Testis (tissue), 2 donors: Measurements from ENCODE around the gene RGS3.

Experiments
- POLR2A ChIP-seq: fragments of 450-650 bp; IDR thresholded peaks from one replicate; pipeline ENCODE4 v1.6.1; 2017; ENCODE audit warnings: antibody characterized with exemption, mild to moderate bottlenecking, moderate library complexity
- TF ChIP-seq, protein P1 (sequence below), 3 experiments: fragments of 450-650 bp in 2 of 3; fragments of 200-600 bp in 1 of 3; sonication (generic) in 1 of 3; IDR thresholded peaks; one replicate each; pipeline ENCODE4 v1.5.1; 2016 to 2019; ENCODE audit warnings: antibody characterized with exemption in 3 of 3, mild to moderate bottlenecking in 2 of 3, moderate library complexity in 1 of 3

DNA sequence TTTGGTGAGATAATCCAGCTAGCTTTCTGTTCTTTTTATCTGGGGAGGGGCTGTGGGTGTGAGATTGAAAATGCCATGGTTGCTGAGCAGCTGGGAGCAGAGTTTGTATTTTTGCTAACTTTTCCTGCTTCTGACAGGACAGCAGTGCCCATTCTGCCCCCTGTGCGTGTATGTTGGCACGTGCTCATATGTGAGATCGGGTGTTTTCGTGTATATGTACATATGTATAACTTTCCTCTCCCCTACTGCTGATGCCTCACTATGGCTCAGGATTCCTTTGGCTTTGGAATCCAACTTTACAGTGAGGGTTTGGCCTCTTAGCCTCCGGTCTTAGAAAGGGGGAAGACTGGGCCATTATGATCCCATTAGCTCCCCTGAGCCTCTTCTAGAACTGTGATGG is 38.3 kb downstream of the RGS3 start:
- no peak for TF ChIP-seq POLR2A
- TF ChIP-seq, protein P1, sequence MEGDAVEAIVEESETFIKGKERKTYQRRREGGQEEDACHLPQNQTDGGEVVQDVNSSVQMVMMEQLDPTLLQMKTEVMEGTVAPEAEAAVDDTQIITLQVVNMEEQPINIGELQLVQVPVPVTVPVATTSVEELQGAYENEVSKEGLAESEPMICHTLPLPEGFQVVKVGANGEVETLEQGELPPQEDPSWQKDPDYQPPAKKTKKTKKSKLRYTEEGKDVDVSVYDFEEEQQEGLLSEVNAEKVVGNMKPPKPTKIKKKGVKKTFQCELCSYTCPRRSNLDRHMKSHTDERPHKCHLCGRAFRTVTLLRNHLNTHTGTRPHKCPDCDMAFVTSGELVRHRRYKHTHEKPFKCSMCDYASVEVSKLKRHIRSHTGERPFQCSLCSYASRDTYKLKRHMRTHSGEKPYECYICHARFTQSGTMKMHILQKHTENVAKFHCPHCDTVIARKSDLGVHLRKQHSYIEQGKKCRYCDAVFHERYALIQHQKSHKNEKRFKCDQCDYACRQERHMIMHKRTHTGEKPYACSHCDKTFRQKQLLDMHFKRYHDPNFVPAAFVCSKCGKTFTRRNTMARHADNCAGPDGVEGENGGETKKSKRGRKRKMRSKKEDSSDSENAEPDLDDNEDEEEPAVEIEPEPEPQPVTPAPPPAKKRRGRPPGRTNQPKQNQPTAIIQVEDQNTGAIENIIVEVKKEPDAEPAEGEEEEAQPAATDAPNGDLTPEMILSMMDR (IDR thresholded peaks at IDR 0.05), result no peak
